GM18907 (cell line): Measurements from ENCODE around the gene IFITM2.
A peak's percentile ranks its signal among the peaks of the same experiment; 100 is the strongest.
"Not testable (repeated sequence)": the region's sequence is repeated elsewhere in the genome, so short reads cannot be mapped to it uniquely, and the experiment has no call there.

ENCODE experiments used
- ATAC-seq: cut with Tn5 transposase; IDR thresholded peaks from one replicate; pipeline ENCODE4 v1.9.1; 2021; ENCODE audit warnings: mild to moderate bottlenecking, moderate library complexity; ENCODE audit not compliant: unreplicated experiment

Gene IFITM2

DNA sequence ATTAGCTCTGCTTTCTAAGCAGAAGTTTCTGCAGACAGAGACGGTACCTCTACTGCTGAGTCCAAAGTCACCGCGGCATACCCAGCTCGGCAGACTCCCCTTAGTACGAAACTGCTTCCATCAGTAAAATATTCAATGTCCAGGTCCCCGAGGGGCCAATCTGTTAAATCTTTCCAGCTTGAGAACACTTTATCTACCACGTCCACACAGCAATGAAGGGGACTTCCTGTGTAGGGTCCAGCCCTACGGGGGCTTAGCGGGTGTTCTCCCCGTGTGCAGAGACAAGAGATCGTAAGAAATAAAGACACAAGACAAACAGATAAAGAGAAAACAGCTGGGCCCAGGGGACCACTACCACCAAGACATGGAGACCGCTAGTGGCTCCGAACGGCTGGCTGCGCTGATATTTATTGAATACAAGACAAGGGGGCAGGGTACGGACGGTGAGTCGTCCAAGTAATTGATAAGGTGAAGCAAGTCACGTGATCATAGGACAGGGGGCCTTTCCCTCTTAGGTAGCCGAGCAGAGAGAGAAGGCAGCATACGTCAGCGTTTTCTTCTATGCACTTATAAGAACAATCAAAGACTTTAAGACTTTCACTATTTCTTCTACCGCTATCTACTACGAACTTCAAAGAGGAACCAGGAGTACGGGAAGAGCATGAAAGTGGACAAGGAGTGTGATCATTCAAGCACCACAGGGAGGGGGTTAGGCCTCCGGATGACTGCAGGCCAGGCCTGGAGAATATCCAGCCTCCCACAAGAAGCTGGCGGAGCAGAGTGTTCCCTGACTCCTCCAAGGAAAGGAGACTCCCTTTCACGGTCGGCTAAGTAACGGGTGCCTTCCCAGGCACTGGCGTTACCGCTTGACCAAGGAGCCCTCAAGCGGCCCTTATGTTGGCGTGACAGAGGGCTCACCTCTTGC lies 17.2 kb downstream of the IFITM2 start:
- not testable (repeated sequence) for ATAC-seq

DNA sequence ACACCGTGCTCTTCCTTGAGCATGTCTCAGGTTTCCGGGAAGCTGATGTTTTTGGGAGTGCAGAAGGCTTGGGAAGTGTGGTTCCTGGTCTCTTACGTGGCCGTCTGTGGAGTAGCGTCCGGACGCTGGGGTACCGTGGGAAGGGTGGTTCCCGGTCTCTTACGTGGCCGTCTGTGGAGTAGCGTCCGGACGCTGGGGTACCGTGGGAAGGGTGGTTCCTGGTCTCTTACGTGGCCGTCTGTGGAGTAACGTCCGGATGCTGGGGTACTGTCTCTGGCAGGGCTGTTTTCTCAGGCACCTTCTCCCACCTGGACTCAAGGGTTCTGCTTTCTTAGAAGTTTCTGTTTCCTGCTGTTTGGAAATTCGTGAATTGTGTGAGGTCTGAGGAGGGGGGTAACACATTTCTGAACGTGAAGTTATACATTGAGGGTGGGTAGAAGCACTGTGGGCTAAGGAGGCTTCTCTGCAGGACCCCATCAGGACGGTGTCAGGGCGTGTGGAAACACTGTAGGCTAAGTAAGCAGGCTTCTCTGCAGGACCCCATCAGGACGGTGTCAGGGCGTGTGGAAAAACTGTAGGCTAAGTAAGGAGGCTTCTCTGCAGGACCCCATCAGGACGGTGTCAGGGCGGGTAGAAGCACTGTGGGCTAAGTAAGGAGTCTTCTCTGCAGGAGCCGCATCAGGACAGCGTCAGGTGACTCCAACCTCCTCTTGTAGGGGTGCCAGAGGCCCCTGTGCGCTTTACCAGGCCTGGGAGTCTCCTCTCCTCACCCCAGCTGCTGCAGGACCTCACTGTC lies 18.4 kb downstream of the IFITM2 start:
- no peak for ATAC-seq

DNA sequence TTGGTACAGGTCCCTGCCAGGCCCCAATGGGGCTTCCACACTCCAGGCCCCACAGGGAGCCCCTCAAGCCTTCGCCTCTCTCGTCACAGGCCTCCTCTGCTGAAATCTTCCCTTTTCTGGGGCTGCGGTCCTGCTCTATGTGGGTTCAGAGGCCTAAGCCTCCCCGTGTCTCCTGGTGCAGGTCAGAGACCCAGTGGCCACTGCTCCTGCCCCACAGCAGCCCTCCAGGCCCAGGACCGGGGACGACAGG lies 18.9 kb downstream of the IFITM2 start:
- ATAC-seq, result peak; percentile 3

DNA sequence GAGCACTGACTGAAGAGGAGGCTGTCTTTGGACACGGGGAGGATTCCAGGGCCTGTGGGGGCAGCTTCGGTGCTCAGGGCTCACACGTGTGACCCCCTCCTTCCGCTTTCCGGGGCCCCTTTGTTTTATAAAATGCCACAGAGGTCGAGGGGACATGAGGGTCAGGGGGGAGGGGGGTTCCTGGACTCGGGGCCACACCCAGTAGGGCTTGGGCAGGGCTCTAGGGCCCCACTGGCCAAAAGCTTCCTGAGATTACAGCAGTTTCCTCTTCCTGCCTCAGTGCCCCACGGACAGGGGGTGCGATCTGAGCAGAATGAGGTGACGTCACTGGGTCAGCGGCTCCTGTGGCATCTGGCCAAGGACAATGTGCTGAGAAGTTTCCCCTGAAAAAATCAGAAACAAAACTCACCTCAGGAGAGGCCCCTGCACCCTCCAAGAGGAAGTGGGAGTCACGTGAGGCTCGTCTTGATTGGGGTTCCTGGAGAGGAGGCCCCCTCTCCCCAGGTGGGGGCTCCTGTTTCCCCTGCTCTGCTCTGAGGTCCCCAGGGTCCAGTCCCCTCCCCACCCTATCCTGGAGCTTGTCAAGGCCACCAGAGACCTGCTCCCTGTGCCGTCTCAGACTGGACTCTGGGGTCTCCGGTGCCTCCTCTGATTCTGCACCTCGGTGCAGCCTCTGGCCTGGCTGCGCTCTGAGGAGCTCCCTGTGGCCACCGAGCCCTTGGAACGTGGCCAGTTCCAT lies 19.4 kb downstream of the IFITM2 start:
- peak; percentile 56 for ATAC-seq

DNA sequence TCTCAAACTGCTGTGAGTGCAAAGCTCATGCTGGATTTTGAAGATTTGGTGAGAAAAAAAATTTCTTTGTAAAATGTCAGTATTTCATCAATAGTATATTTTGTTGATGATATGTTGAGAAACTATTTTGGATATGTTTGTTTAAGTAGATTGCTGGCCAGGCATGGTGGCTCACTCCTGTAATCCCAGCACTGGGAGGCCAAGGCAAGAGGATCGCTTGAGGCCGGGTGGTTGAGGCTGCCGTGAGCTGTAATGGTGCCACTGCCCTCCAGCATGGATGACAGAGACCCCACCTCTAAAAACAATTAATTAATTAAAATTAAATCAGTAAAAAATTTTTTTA lies 19.9 kb downstream of the IFITM2 start:
- ATAC-seq, result no peak

DNA sequence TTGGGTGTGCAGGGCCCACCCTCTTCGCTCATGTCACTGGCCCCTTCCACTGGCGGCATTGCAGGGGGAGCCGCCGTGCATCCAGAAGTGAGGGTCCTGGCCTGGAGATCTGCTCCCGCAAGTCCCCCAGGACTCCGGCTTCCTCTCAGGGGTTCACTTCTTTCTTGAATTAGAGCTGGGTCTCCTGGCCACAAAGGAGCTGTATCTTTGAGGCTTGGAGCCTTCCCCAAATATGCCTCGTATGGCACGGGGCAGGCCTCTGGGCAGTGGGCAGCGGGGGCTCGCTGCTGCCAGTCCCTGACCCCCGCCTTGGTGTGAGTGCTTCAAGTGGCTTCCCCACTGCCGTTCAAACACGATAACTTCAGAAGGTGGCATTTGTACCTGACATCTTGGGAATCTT lies 20.4 kb downstream of the IFITM2 start:
- no peak for ATAC-seq

DNA sequence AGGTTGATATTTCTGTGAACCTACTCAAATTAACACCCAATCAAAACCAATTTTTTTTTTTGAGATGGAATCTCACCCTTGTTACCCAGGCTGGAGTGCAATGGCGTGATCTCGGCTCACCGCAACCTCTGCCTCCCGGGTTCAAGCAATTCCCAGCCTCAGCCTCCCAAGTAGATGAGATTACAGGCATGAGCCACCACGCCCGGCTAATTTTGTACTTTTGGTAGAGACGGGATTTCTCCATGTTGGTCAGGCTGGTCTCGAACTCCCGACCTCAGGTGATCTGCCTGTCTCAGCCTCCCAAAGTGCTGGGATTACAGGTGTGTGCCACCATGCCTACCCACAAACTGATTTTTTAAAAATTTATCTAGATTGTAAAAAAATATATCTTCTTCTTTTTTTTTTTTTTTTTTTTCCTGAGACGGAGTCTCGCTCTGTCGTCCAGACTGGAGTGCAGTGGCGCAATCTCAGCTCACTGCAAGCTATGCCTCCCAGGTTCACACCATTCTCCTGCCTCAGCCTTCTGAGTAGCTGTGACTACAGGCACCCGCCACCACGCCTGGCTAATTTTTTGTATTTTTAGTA lies 21.0 kb downstream of the IFITM2 start:
- not testable (repeated sequence) for ATAC-seq

DNA sequence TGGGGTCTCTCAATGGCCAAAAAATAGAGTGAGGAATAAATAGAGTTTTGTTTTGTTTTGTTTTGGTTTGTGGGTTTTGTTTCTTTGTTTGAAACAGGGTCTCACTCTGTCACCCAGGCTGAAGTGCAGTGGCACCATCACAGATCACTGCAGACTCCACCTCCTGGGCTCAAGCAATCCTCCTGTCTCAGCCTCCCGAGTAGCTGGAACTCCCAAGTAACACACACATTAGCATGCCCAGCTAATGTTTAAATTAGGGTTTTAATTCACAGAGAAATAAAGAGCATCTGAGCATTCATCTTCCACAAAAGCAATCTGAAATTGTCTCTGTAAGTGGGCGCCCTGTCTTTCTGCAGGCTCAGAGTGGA lies 22.3 kb downstream of the IFITM2 start:
- ATAC-seq, result no peak

DNA sequence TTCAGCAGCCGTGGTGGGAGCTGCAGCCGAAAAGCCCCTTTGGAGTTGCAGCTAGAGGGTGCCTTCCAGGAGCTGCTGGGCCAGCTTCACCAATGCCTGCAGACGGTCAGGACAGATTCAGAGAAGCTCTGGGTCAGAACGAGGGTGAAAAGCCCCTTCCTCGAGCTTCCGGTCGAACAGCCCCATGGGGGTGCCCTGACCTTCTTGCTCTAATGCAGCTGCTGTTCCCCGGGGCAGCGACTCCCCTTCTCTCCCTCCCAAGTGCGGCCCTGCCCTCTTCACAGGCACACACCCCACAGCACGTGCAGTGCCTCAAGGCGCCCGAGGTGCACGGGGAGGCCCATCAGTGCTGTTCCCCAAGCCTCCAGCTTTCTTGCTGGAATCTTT lies 22.7 kb downstream of the IFITM2 start:
- ATAC-seq, result no peak

DNA sequence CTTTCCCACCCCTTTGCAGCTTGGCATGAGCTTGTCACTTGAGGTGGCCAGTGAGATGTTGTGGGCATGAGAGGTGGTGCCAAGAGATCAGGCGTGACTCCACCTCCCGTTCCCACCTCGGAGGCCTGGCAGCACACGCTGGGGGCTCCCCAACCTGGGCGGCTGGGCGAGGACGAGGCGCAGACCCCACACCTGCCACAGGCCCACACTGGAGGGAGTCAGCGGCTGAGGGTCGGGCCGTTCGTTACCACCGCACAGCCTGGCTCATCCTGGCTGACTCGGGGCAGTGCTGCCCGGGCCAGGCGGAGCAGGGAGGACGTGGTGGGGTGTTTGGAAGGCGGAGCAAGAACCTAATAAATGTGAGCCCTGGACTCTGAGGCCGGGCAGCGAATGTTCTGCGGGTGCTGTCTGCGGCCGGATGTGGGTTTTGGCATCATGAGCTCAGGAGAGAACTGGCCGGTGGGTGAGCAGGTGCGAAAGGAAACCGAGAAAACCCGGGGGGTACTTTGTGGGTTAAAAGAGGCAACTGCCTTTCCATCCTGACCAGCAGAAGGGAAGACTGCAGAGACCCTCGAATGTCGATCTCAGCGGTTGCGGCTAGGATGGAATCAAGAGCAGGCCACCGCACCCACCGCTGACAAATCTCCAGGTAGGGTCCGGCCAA lies 23.2 kb downstream of the IFITM2 start:
- no peak for ATAC-seq

DNA sequence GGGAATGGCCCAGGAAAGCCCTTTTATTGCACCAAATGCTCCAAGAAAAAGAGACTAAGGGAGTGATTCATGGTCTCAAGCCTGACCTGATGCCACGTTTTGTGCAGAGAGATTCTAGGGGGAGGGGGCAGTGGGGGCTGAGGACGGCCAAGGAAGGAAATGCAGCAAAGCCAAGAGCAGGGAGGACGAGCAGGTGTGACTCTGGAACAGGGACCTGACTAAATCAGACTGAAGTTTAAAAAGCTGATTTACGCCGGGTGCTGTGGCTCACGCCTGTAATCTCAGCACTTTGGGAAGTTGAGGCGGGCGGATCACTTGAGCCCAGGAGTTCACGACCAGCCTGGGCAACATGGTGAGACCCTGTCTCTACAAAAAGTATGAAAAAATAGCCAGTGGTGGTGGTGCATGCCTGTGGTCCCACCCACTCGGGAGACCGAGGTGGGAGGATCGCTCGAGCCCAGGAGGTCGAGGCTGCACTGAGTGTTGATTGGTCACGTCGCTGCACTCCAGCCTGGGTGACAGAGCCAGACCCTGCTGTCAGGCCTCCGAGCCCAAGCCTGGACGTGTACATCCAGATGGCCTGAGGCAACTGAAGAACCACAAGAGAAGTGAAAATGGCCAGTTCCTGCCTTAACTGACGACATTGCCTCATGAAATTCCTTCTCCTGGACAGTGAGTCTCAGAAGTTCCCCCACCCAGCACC lies 23.9 kb downstream of the IFITM2 start:
- no peak for ATAC-seq

DNA sequence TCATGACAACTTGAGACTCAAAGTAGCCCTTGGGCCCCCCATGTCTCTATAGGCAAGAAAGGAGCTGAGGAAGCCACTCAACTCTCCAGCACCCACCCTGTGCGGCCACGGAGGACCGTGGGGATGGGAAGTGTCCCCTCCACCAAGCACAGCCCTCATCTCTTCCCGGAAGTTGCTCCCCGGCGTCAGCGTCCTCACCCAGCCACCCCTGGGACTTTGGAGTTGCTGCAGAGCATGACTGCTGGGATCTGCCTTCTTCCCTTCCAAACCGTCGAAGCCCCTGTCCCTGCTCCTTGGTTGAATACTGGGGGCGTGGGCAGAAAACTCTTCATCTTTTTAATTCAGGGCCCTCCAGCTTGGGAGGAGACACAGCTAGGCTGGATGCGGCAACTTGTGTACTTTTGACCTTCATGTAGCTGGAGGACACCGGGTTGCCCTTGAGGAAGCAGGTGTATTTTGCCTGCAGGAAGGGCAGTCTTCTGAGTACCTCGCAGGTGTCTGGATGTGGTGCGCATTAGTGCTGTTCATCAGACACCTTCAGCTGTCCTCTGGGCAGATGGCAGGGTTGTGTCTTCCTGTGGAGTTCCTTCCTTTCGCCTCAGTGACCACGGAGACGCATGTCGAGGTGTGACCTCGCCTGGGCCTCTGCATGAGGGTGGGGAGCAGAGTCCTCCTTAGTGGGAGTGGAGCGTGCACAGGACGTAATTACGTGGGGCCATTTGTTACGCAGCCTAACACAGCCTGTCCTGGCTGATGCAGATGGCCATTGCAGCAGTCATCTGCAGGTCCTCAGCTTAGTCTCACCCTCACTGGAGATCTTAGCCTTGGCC lies 25.2 kb downstream of the IFITM2 start:
- ATAC-seq, result no peak

DNA sequence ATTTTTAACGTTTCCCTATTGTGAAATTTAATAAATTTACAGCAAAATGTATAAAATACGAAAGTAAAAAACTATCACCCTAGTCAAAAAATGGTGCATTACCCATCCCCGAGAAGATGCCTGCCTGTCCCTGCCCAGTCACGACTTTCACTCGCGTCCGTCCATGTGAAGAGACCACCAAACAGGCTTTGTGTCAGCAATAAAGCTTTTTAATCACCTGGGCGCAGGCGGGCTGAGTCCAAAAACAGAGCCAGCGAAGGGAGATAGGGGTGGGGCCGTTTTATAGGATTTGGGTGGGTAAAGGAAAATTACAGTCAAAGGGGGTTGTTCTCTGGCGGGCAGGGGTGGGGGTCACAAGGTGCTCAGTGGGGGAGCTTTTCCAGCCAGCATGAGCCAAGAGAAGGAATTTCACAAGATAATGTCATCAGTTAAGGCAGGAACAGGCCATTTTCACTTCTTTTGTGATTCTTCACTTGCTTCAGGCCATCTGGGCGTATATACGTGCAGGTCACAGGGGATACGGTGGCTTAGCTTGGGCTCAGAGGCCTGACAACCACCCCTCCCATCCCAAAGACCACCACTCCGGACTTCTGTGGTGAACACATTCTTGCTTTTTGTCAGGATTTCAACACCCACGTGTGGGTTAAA lies 26.1 kb downstream of the IFITM2 start:
- ATAC-seq, result not testable (repeated sequence)

DNA sequence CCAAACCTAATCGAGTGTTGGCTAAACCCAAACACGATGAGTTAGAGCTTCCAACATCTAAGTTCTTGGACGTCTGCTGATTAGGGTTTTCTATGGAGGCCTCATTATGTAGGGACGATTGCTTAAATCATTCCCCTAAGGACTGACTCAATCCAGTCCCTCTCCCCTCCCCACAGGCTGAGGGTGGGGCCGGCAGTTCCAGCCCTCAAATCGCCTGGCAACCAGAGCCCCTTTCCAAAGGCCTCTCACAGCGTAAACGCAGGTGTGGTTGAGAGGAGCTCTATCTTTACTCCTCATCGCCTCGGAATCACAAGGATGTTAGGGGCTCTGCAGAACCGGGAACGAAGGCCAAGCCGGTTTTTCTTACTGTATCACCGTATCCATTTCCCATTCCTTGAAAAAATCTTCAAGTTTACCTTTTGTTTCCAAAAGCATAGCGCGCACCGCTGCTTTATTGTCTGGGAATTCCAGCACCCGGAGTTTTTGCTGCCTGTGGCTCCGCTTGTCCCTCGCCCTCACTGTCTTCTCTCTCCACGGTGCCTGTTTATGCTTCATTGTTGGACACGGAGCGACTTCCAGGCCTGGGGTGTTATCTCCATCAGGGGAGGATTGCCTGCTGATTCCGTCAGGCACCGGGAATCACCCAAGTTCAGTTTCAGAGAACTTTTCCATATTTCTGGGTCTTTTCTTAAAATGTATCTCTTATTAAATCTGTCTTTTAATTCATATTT lies 26.8 kb downstream of the IFITM2 start:
- ATAC-seq, result no peak

DNA sequence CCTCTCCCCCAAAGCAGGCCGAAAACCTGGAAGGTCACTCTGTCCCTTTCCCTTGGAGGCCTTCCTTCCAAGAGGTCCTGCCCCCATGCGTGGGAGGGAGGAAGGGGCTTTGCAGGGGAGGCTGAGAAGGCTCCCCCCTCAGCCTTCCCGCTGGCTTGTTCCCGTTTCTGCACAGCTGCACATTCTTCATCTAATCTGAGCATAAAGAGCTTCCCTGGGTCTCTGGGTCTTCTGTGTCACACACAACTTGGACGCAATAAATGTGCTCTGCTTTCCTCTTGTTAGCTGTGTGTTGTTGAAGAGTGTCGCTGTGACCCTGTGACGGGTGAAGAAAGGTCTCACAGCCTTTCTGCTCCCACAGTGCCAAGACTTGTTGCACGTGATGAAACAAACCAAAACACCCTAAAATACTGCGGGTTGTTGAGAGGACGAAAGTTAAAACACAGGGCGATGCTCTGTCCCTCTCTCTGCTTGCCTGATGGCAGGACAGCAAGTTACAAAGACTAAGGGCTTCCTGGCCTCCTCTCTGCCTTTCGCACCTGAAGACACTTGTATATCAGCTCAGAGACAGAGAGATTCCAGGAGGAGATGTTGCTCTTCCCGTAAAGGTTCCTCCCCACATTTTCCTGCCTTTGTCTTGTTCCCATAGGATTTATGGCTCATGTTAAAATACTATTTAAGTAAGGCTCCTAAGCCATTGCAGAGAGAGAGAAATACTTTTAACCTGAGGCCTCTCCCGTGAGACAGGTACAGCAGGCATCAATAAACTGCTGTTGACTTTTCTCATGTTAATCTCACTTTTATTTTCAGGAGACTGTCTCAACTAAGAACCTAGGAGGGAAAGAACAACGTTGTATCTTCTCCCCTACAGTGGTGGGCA lies 28.4 kb downstream of the IFITM2 start:
- no peak for ATAC-seq

DNA sequence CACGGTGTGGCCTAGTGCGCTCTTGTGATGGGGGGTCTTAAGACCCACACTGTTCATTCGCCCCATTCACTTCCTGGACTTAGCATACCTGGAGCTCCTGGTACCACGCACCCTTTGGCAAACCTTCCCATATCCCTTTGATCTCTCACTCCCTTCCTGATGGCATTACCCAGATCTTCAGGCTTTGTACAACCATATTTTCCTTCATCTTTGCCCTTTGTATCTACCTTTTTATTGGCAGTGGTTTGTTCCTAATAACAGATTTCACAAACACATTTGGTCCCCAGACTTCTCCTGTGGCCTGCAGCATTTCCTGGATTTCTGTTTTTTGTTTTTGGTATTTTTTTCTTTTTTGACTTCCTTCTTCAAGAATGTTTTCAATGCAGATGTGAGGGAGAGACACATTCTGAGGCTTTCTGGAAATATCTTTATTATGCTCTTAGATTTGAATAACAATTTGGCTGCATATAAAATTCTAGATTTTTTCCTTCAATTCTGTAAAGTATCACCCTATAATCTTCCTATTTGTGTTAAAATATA lies 29.1 kb downstream of the IFITM2 start:
- ATAC-seq, result no peak

DNA sequence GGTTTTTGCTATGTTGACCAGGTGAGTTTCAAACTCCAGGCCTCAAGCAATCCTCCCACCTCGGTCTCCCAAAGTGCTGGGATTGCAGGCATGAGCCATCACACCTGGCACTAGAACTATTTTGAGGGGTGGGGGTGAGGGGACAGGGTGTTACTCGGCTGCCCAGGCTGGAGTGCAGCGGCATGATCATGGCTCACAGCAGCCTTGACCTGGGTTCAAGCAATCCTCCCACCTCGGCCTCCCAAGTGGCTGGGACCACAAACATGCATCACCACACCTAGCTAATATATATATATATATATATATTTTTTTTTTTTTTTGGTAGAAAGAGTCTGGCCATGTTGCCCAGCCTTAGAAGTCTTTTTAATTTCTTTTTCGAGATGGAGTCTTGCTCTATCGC lies 30.1 kb downstream of the IFITM2 start:
- no peak for ATAC-seq
